Stimulated activated CD4-positive, alpha-beta T cell treated with anti-CD3 and anti-CD28 coated beads, Interleukin-4, amount 100 ng/mL, for 48 hours (primary cell): Measurements from ENCODE around the gene IFITM1.
"Not testable (repeated sequence)": the region's sequence is repeated elsewhere in the genome, so short reads cannot be mapped to it uniquely, and the experiment has no call there.

ENCODE experiments used
- DNase-seq, 2 donors: peaks; one replicate each; pipeline ENCODE4 v3.0.0-alpha.2; 2020; ENCODE audit warnings: low read depth in 2 of 2

The IFITM1 gene

GRCh38 chr11:282630-283360 lies 31.0 kb upstream of the IFITM1 start:
- no peak for DNase-seq

DNA sequence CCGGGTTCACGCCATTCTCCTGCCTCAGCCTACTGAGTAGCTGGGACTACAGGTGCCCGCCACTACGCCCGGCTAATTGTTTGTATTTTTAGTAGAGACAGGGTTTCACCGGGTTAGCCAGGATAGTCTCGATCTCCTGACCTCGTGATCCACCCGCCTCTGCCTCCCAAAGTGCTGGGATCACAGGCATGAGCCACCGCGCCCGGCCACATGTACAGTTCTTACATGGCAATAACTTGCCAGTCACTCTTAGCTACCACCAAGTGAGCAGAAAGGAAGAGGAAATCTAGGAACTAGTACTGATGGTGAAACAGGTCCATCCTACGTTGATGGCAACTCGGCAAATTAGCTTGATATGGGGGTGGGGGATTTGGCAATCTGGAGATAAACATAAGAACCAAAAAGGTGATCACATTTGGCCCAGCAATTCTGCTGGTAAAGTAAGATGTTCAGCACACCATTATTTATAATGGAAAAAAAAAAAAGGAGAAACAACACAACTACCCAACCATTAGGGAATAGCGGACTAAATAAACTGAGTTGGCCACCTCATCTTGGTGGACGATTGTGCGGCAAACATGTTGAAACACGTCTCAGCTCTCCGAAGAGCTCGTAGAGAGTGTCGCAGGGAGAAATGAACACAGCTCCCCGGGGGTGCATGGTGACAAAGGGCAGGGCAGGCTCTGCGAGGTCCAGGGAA lies 30.3 kb upstream of the IFITM1 start:
- no peak for DNase-seq

- DNase-seq = no peak
Observed at GRCh38 chr11:284105-285020, 29.5 kb upstream of the IFITM1 start.

GRCh38 chr11:285021-285893 lies 28.6 kb upstream of the IFITM1 start:
- DNase-seq = no peak

DNA sequence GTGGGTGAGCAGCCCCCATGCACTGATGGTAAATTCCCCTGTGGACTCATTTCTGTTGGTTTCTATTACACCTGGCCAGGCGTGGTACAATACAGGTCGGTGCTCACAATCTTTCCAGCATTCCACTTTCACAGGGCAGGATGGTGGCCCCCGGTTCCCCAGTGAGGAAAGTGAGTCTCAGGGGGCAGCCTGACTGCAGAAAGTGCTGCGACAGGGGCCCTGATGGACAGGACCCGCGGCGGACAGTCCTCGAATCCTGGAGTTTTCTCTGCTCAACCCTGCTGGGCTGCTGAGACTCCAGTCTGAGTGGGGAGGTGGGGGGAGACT lies 28.0 kb upstream of the IFITM1 start:
- DNase-seq = no peak

DNA sequence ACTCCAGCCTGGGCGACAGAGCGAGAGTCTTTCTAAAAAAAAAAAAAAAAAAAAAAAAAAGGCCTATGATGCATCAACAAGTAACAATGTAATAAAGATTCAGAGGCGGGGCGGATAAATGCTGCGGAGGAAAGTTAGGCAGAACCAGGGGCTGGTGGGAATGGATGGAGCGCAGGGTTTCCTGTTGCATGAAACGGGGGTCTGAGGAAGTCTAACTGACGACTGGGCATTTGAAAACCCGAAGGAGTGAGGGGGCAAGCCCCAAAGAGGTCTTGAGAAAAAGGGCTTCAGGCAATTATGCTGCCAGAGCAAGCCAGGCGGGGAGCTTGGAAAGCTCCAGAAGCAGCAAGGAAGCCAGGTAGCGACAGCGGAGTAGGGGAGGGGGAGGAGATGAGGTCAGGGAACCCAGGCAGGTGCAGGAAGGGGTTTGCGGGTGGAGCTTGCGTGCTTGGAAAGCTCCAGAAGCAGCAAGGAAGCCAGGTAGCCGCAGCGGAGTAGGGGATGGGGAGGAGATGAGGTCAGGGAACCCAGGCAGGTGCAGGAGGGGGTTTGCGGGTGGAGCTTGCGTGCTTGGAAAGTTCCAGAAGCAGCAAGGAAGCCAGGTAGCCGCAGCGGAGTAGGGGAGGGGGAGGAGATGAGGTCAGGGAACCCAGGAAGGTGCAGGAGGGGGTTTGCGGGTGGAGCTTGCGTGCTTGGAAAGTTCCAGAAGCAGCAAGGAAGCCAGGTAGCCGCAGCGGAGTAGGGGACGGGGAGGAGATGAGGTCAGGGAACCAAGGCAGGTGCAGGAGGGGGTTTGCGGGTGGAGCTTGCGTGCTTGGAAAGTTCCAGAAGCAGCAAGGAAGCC lies 26.6 kb upstream of the IFITM1 start:
- DNase-seq = not testable (repeated sequence)

GRCh38 chr11:287821-288477 lies 25.9 kb upstream of the IFITM1 start:
- DNase-seq = no peak

- no peak for DNase-seq
Observed at GRCh38 chr11:288478-289397, 25.1 kb upstream of the IFITM1 start, which contains the start of gene PGGHG. PGGHG (plus strand) TSS chr11:289126; CDS start chr11:289817, 691 bp downstream.

- DNase-seq = no peak
Observed at GRCh38 chr11:289398-289711, 24.5 kb upstream of the IFITM1 start.

DNA sequence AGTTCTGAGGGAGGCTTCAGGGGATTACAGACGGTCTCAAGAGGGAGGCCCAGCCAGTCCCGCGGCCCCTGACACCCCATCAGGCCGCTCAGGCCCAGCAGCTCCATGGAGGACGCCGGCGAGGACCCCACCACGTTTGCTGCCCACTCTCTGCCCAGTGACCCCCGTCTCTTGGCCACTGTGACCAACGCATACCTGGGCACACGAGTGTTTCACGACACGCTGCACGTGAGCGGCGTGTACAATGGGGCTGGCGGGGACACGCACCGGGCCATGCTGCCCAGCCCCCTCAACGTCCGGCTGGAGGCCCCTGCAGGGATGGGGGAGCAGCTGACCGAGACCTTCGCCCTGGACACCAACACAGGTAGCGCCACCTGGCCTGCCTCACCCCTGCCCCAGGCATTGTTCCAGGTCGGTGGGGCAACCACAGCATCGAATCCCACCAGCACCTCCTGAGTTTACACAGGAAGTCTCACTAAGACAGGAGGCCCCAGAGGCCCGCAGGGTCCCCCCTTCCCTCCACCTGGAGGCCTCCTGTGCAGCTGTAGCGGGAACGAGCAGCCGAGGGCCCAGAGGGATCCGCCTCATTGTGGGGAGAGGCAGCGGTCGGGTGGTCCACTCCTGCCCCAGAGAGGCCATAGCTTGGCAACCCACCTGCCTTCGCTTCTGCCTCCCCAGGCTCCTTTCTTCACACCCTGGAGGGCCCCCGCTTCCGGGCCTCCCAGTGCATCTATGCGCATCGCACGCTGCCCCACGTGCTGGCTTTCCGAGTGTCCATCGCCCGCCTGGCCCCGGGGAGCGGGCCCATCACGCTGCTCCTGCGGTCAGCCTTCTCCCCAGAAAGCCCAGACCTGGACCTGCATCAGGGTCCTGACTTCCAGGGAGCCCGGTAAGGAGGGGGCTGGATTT lies 23.9 kb upstream of the IFITM1 start:
- DNase-seq = no peak

- no peak for DNase-seq
Observed at GRCh38 chr11:290621-291231, 23.1 kb upstream of the IFITM1 start.

DNA sequence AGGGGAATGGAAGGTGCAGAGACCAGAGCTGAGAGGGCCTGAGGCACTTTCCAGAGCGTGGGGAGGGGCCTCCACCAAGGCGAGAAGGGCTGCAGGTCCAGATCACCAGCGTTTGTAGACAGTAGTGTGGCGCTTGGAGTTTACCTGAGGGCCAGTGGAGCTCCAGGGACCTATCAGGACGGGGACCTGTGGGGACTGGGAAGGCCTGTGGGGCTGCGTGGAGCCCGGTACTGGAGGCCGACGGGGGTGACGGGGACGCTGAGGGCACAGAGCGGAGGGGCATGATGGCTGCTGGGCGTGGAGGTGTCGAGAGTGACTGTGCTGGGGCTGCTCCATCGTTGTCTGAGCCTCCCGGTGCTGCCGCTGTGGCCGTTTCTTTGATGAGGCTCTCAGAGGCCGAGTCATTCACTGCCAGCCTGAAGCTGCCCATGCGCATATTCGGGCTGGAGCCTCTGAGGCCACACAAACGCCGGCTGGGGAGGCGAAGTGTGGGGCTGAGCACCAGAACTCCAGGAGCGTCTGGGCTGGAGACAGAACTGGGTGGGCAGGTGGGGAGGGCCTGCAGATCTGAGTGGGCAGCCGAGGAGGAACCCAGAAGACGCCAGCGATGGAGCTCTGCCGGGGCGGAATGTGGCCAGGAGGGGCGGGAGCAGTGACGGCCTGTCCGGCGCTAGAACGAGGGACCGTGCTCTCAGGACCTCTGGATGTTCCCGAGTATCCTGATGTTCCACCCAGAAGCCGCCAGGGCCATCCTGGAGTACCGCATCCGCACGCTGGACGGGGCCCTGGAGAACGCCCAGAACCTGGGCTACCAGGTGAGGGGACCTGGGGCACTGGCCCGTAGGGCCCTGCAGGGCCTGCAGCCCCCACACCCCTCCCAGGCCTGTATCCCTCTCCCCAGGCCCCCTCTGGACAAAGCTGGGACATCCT lies 22.3 kb upstream of the IFITM1 start:
- no peak for DNase-seq

GRCh38 chr11:292211-293121 lies 21.4 kb upstream of the IFITM1 start:
- DNase-seq = no peak

GRCh38 chr11:293271-293851 lies 20.5 kb upstream of the IFITM1 start:
- no peak for DNase-seq
